NCI-H2107 (cell line): Measurements from ENCODE around the gene MED27.

Experiments used
- DNase-seq: peaks from one replicate; lab custom pipeline; 2025; lab: John Stamatoyannopoulos, UW

The MED27 gene

GRCh38 chr9:131879181-131879910 is 200.3 kb downstream of the MED27 start:
- no peak for DNase-seq

- no peak for DNase-seq
Measured at GRCh38 chr9:131876486-131876885, 203.2 kb downstream of the MED27 start.

GRCh38 chr9:131875828-131876485 is 203.7 kb downstream of the MED27 start:
- no peak for DNase-seq

GRCh38 chr9:131874916-131875670 is 204.6 kb downstream of the MED27 start:
- DNase-seq: no peak

GRCh38 chr9:131874447-131874846 is 205.2 kb downstream of the MED27 start:
- DNase-seq: no peak

GRCh38 chr9:131873891-131874440 is 205.7 kb downstream of the MED27 start:
- DNase-seq: no peak

GRCh38 chr9:131873335-131873734 is 206.3 kb downstream of the MED27 start:
- no peak for DNase-seq

GRCh38 chr9:131872702-131873101 is 207.0 kb downstream of the MED27 start:
- DNase-seq: no peak

- no peak for DNase-seq
Measured at GRCh38 chr9:131872006-131872405, 207.7 kb downstream of the MED27 start.

- no peak for DNase-seq
Measured at GRCh38 chr9:131870156-131870555, 209.5 kb downstream of the MED27 start.

GRCh38 chr9:131869348-131869747 is 210.3 kb downstream of the MED27 start:
- DNase-seq: no peak

- no peak for DNase-seq
Measured at GRCh38 chr9:131868766-131869165, 210.9 kb downstream of the MED27 start.

GRCh38 chr9:131867611-131868192 is 212.0 kb downstream of the MED27 start:
- no peak for DNase-seq

- no peak for DNase-seq
Measured at GRCh38 chr9:131865446-131866195, 214.0 kb downstream of the MED27 start.

- no peak for DNase-seq
Measured at GRCh38 chr9:131864531-131864930, 215.1 kb downstream of the MED27 start.

- no peak for DNase-seq
Measured at GRCh38 chr9:131863306-131863896, 216.3 kb downstream of the MED27 start.

GRCh38 chr9:131862261-131862660 is 217.4 kb downstream of the MED27 start:
- DNase-seq: no peak

GRCh38 chr9:131860430-131860829 is 219.2 kb downstream of the MED27 start:
- DNase-seq: no peak

GRCh38 chr9:131858147-131858546 is 221.5 kb downstream of the MED27 start:
- no peak for DNase-seq

- DNase-seq: no peak
Measured at GRCh38 chr9:131856105-131856504, 223.6 kb downstream of the MED27 start.
